Uterus (tissue), 4 donors: Measurements from ENCODE around the gene FBL. TPM values are rescaled to one million over a fixed set of nuclear protein-coding genes. Genes with fewer than 3 reads are reported as not detected.
"Not testable (repeated sequence)": the region's sequence is repeated elsewhere in the genome, so short reads cannot be mapped to it uniquely, and the experiment has no call there.

Source experiments
- DNase-seq, 2 donors: peaks; one replicate each; pipeline ENCODE4 v3.0.0-alpha.2; 2019 to 2020
- H3K27ac ChIP-seq, 2 donors: fragments of 200-600 bp; sonication (generic); 1 replicate in 1 of 2; 2 replicates in 1 of 2; pipeline ENCODE4 v1.5.1; 2016 to 2018
- H3K27me3 ChIP-seq, 2 donors: fragments of 200-600 bp; sonication (generic); one replicate each; pipeline ENCODE4 v1.5.1; 2018 to 2019; ENCODE audit warnings: control low read depth in 1 of 2
- H3K36me3 ChIP-seq, 2 donors: fragments of 200-600 bp; sonication (generic); one replicate each; pipeline ENCODE4 v1.5.1; 2019; ENCODE audit warnings: control low read depth in 1 of 2
- H3K4me1 ChIP-seq, 2 donors: fragments of 200-600 bp; sonication (generic); one replicate each; pipeline ENCODE4 v1.5.1; 2018 to 2019; ENCODE audit warnings: control low read depth in 1 of 2
- H3K4me3 ChIP-seq, 2 donors: fragments of 200-600 bp; sonication (generic); 1 replicate in 1 of 2; 2 replicates in 1 of 2; pipeline ENCODE4 v1.5.1; 2018 to 2019; ENCODE audit warnings: mild to moderate bottlenecking in 1 of 2
- H3K9me3 ChIP-seq, 2 donors: fragments of 200-600 bp; sonication (generic); one replicate each; pipeline ENCODE4 v1.5.1; 2019; ENCODE audit warnings: control low read depth in 1 of 2
- CTCF ChIP-seq, 4 experiments: fragments of 200-600 bp in 2 of 4; fragments of 450-650 bp in 2 of 4; sonication (generic) in 2 of 4; IDR thresholded peaks; one replicate each; pipeline ENCODE4 v1.5.1; 2016 to 2019; ENCODE audit warnings: antibody characterized with exemption in 4 of 4, mild to moderate bottlenecking in 2 of 4, moderate library complexity in 1 of 4
- POLR2A ChIP-seq, 2 donors: fragments of 450-650 bp; IDR thresholded peaks; one replicate each; pipeline ENCODE4 v1.6.1; 2016; ENCODE audit warnings: antibody characterized with exemption in 2 of 2, mild to moderate bottlenecking in 1 of 2, moderate library complexity in 1 of 2
- intact Hi-C: fragments of 100-400 bp; cut with DNase I; formaldehyde crosslinking; loops from one replicate; pipeline ENCODE4 v1.15.1; 2023; ENCODE audit warnings: low total_unique reads
- total RNA-seq, 4 donors: library from RNA; depleted of rRNA in 3 of 4; stranded (reverse); fragments of >200 nt in 3 of 4; gene quantifications; one replicate each; pipeline versions ENCODE4 v1.1.0 to v1.2.4, GENCODE V29; 2014 to 2023
- donor health status: DM: yes; HTN: yes; CAD: no.

The FBL gene
- 100 to 1,000 TPM in 3 of 4 donors, 10 to 100 TPM in 1; 71.7 to 327 (median 277) TPM for total RNA-seq

DNA sequence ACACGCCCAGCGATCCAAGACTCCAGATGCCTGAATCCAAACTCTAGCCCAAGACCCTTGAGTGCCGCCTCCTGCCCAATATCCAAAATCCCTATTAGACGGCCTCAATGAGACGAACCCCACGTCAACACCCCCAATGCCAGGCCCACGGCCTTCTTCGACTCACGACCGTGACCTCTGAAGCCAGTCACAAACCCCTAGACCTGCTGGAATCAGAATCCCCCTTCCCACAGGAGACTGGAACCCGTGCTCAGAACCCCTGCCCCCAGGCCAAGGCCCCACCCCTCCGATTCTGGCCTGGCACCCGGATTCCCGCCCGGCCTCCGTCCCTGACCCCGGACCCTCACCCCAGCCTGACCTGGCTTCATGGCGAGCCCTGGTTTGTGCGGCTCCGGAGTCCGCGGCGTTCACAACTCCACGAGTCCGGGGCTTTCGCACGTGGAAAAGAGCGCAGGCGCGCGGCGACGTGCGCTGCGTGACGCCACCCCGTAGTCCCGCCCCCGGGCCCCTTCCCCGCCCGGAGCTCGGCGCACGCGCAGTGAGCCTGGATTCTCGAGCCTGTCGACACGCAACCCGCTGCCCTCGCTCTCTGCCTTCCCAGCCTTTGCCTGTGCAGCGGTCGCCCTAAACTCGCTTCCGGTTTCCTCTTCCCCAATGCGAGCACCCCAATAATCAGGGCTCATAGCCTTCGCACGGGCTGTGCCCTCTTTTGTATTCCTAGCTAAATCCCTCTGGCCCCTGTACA, at the start of gene FBL:
TSS of gene FBL (minus strand) at position 447 of the 745 bp plus-strand sequence. CDS start at position 368, 79 bp downstream.
- no peaks in the 10 kb centered on the region for H3K4me1 ChIP-seq
- intact Hi-C loops: no loop called here
- DNase-seq: peak; percentile 94 to 97
- no peaks in the 10 kb centered on the region for H3K36me3 ChIP-seq
- TF ChIP-seq POLR2A (IDR thresholded peaks at IDR 0.05): peak; percentile 71 to 86
- peak in 1 of 4 experiments; percentile 17 for TF ChIP-seq CTCF (IDR thresholded peaks at IDR 0.05)
- no peaks in the 10 kb centered on the region for H3K27me3 ChIP-seq
- peak within 1 kb of the TSS; percentile 84 for H3K27ac ChIP-seq
- H3K4me3 ChIP-seq: peak within 1 kb of the TSS; percentile 77 to 98
- H3K9me3 ChIP-seq: no peaks in the 10 kb centered on the region

GRCh38 chr19:39895096-39895495, 48.9 kb upstream of the FBL start:
- H3K4me1 ChIP-seq, H3K36me3 ChIP-seq, H3K9me3 ChIP-seq, DNase-seq, intact Hi-C loops, H3K27me3 ChIP-seq, H3K27ac ChIP-seq, H3K4me3 ChIP-seq: not testable (repeated sequence)

- intact Hi-C loops, H3K27ac ChIP-seq, H3K27me3 ChIP-seq, H3K4me3 ChIP-seq, H3K36me3 ChIP-seq, H3K4me1 ChIP-seq, DNase-seq, H3K9me3 ChIP-seq: not testable (repeated sequence)
These were observed 48.0 kb upstream of the FBL start for GRCh38 chr19:39894236-39894606.

- H3K4me3 ChIP-seq, DNase-seq, H3K27ac ChIP-seq, intact Hi-C loops, H3K9me3 ChIP-seq, H3K27me3 ChIP-seq, H3K4me1 ChIP-seq, H3K36me3 ChIP-seq: not testable (repeated sequence)
These were observed 47.4 kb upstream of the FBL start for GRCh38 chr19:39893366-39894235.

GRCh38 chr19:39892506-39892902, 46.3 kb upstream of the FBL start:
- H3K27me3 ChIP-seq, H3K4me1 ChIP-seq, DNase-seq, H3K36me3 ChIP-seq, H3K9me3 ChIP-seq, intact Hi-C loops, H3K4me3 ChIP-seq, H3K27ac ChIP-seq: not testable (repeated sequence)

DNA sequence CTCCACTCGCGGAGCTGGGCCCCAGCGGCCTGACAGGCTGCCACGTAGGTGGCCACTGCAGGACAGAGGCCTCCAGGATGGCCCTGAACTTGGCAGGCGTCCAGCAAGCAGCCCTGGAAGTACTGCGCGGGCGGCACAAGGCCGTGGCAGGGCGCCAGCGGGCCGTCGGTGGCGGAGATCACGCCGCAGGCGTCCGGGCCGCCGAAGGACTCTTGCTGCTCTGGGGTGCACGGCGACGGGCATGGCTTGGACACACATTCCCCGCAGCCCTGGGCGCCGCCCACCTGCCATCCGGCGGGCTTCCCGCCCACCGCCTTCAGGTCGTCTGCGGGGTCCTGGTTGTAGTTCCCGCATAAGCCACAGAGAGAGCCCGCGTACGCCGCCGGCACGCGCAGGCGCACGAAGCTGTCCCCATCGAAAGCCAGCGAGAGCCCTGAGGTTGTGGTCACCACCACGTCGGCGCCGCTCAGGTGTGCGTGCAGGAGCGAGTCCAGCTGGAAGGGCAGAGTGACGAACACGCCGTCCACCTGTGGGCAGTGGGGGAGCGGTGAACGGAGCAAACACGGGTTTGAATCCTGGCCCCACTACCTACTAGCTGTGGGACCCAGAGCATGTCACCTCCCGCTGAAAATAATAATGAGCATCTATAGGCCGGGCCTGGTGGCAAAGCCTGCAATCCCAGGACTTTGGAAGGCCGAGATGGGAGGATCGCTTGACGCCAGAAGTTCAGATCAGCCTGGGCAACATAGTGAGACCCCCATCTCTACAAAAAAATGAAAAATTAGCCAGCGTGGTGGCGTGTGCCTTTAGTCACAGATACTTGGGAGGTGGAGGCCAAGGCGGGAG, 45.7 kb upstream of the FBL start:
- H3K9me3 ChIP-seq, H3K4me3 ChIP-seq, H3K27me3 ChIP-seq, H3K4me1 ChIP-seq, DNase-seq, intact Hi-C loops, H3K27ac ChIP-seq, H3K36me3 ChIP-seq: not testable (repeated sequence)

- Histone ChIP-seq H3K9me3 (no peaks in the 10 kb centered on the region), H3K4me1 (no peaks in the 10 kb centered on the region), H3K36me3 (no peaks in the 10 kb centered on the region), H3K27me3 (no peaks in the 10 kb centered on the region), H3K27ac (no peak overlapping the region), H3K4me3 (no peak overlapping the region)
- DNase-seq: no peak
- TF ChIP-seq CTCF (IDR thresholded peaks at IDR 0.05): no peak
- no peak for TF ChIP-seq POLR2A (IDR thresholded peaks at IDR 0.05)
- intact Hi-C loops: no loop called here
These were observed 44.8 kb upstream of the FBL start for GRCh38 chr19:39890755-39891551.

- H3K4me1 ChIP-seq, DNase-seq, H3K27me3 ChIP-seq, H3K4me3 ChIP-seq, intact Hi-C loops, H3K36me3 ChIP-seq, H3K27ac ChIP-seq, H3K9me3 ChIP-seq: not testable (repeated sequence)
These were observed 43.9 kb upstream of the FBL start for GRCh38 chr19:39889872-39890754.

GRCh38 chr19:39887456-39887951, 41.3 kb upstream of the FBL start:
- H3K4me1 ChIP-seq, DNase-seq, H3K36me3 ChIP-seq, H3K27me3 ChIP-seq, H3K4me3 ChIP-seq, intact Hi-C loops, H3K9me3 ChIP-seq, H3K27ac ChIP-seq: not testable (repeated sequence)
